ENCODE data around the gene SAT1. TPM values are rescaled to one million over a fixed set of nuclear protein-coding genes. Genes with fewer than 3 reads are reported as not detected.
A peak's percentile ranks its signal among the peaks of the same experiment; 100 is the strongest.

Gene SAT1
- total and polyA plus RNA-seq, 2 of the 13 experiments (the other 11 are each of a cell fraction or from before 2014, with no cell fraction given): 216 to 1,243 TPM

GRCh38 chrX:23782863-23783588 is at the start of gene SAT1 (continued):
- TF ChIP-seq, protein P1, sequence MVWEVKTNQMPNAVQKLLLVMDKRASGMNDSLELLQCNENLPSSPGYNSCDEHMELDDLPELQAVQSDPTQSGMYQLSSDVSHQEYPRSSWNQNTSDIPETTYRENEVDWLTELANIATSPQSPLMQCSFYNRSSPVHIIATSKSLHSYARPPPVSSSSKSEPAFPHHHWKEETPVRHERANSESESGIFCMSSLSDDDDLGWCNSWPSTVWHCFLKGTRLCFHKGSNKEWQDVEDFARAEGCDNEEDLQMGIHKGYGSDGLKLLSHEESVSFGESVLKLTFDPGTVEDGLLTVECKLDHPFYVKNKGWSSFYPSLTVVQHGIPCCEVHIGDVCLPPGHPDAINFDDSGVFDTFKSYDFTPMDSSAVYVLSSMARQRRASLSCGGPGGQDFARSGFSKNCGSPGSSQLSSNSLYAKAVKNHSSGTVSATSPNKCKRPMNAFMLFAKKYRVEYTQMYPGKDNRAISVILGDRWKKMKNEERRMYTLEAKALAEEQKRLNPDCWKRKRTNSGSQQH (CRISPR knock-in tag; IDR thresholded peaks at IDR 0.05; ENCODE audit: low read depth): no peak; the same call in 1 of the 2 replicates
- TF ChIP-seq PHF8 (CRISPR knock-in tag; IDR thresholded peaks at IDR 0.05): peak; percentile 55; the same call in 1 of the 2 replicates
- peak; percentile 86; the same call in 1 of the 2 replicates for TF ChIP-seq KLF6 (CRISPR knock-in tag; IDR thresholded peaks at IDR 0.05)
- 0 out of 2 replicates have a peak, but pooled peaks have one; percentile 42 for TF ChIP-seq MYNN (CRISPR knock-in tag; IDR thresholded peaks at IDR 0.05; ENCODE audit: low read depth)
- no peak for TF ChIP-seq MIER3 (CRISPR knock-in tag; IDR thresholded peaks at IDR 0.05; ENCODE audit: borderline replicate concordance)
- TF ChIP-seq MED13 (CRISPR knock-in tag; IDR thresholded peaks at IDR 0.05): no peak
- TF ChIP-seq, protein P2, sequence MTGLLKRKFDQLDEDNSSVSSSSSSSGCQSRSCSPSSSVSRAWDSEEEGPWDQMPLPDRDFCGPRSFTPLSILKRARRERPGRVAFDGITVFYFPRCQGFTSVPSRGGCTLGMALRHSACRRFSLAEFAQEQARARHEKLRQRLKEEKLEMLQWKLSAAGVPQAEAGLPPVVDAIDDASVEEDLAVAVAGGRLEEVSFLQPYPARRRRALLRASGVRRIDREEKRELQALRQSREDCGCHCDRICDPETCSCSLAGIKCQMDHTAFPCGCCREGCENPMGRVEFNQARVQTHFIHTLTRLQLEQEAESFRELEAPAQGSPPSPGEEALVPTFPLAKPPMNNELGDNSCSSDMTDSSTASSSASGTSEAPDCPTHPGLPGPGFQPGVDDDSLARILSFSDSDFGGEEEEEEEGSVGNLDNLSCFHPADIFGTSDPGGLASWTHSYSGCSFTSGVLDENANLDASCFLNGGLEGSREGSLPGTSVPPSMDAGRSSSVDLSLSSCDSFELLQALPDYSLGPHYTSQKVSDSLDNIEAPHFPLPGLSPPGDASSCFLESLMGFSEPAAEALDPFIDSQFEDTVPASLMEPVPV (CRISPR knock-in tag; IDR thresholded peaks at IDR 0.05): no peak
- TF ChIP-seq CCDC6 (CRISPR knock-in tag; IDR thresholded peaks at IDR 0.05): peak; percentile 45; the same call in 1 of the 2 replicates
- TF ChIP-seq ZNF770 (CRISPR knock-in tag; IDR thresholded peaks at IDR 0.05): peak; percentile 65
- TF ChIP-seq SMAD3 (CRISPR knock-in tag; IDR thresholded peaks at IDR 0.05): peak; percentile 42; the same call in 1 of the 2 replicates
- no peak for TF ChIP-seq JDP2 (CRISPR knock-in tag; IDR thresholded peaks at IDR 0.05; ENCODE audit: borderline replicate concordance)
- 0 out of 2 replicates have a peak, but pooled peaks have one; percentile 17 for TF ChIP-seq RERE (CRISPR knock-in tag; IDR thresholded peaks at IDR 0.05; ENCODE audit: low read depth)
- TF ChIP-seq SPEN (CRISPR knock-in tag; IDR thresholded peaks at IDR 0.05; ENCODE audit: low read depth): peak; percentile 72; the same call in 1 of the 2 replicates
- TF ChIP-seq RBM22 (optimal IDR thresholded peaks at IDR 0.05; ENCODE audit: low read length): peak; percentile 91
- TF ChIP-seq, protein P3, sequence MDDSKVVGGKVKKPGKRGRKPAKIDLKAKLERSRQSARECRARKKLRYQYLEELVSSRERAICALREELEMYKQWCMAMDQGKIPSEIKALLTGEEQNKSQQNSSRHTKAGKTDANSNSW (CRISPR knock-in tag; IDR thresholded peaks at IDR 0.05; ENCODE audit: borderline replicate concordance): no peak

Measured in HepG2 (cell line).